AG08395 (cell line): ENCODE results near the gene RYR2.
"Not testable (repeated sequence)": the region's sequence is repeated elsewhere in the genome, so short reads cannot be mapped to it uniquely, and the experiment has no call there.

Experiments used
- DNase-seq: peaks from one replicate; pipeline ENCODE4 v3.0.0; 2012; ENCODE audit warnings: mixed read lengths, low spot score

The RYR2 gene

GRCh38 chr1:237794071-237794470 lies 752.1 kb downstream of the RYR2 start:
- no peak for DNase-seq

GRCh38 chr1:237795558-237795957 lies 753.6 kb downstream of the RYR2 start:
- DNase-seq = no peak

DNA sequence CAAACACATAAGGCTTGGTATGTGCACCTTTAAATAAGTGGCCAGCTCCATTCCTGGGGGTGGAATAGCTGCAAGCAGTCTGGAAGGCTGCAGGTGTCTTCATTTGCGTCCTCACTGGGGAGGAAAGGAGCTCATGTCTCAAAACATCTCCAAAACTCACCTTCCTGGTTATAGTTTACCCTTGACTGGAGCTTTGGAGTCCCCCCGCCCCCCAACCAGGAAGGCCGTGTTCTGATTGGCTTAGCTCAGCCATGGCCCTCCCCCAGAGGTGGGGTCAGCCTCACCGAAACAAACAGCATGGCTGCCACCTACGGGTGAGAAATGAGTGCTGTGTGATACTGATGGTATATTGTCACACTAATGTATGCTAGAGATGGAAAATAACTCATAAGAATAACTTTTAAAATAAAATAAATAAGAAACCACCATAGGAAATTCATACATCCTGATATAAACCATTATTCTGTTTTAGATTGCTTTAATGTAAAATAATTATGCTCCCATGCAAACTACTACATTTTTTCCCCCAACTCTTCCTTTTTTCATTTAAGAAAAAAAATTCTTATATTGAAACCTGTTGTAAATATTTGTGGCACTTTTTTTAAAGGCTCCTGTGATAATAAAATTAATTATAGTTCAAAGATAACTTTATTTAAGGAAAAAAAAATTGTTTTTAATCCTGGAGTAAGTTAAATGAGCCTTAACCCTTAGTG lies 757.9 kb downstream of the RYR2 start:
- DNase-seq = no peak

GRCh38 chr1:237804516-237804915 lies 762.5 kb downstream of the RYR2 start:
- no peak for DNase-seq

- no peak for DNase-seq
Measured at GRCh38 chr1:237809099-237809498, 767.1 kb downstream of the RYR2 start.

DNA sequence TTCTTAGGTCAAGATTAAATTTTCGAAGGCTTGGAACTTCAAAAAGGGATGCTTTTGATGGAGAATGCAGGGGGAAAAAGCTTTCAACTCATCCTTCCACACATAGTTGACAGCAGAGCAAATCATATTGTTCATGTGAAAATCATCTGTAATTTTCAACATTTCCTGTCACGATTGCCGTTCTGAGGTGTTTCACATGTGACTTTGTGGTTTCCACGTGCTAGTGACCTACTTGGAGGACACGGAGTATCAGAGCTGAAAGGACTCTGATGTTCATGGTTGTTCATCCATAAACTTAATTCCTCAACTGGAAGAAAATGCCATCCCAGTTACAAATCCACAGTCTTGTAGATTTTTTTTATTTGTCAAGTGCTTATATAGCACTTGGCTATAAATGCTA lies 769.6 kb downstream of the RYR2 start:
- DNase-seq = no peak

DNA sequence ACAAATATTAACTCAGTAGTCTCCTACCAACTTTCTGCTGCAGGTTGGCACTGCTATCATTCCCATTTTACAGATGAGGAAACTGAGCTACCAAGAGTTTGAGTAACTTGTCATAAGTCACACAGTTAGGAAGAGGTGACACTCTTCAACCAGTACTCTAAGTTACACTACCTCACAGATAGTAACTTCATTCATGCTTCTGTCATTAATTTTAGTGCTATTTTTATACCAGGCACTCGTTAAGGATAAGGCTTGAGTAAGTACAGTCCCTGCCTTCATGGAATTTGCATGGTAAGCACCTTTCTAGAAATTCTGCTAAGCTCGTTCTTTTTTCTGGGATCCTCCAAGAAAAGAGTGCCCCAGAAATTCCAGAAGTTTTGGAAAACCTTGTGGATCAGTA lies 770.1 kb downstream of the RYR2 start:
- no peak for DNase-seq

DNA sequence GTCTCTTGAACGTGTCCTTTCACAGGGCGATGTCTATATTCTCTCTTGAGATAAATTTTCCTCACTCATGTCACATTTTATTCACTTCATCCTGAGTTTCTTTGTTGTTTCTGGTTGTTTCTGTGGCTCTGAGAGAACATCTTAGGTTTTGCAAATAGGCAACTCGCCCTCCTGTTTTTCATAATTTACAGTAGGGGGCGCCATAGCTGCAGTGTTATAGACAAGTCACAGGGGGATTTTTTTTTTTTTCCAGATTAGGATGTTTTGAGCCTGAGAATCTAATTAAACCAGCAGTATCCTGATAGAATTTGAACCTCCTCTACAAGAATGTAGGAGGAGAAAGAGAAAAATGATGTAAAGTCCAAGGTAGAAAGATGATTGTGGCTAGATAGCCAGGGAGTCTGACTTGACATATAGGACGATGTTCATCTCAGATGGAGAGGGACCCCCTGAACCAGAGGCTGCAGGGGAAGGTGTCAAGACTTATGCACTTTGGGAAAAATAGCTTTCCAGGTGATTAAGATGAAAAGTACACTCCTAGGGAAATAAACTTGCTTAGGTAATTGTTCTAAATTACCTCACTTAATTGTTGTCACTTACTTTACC lies 772.4 kb downstream of the RYR2 start:
- DNase-seq = no peak

DNA sequence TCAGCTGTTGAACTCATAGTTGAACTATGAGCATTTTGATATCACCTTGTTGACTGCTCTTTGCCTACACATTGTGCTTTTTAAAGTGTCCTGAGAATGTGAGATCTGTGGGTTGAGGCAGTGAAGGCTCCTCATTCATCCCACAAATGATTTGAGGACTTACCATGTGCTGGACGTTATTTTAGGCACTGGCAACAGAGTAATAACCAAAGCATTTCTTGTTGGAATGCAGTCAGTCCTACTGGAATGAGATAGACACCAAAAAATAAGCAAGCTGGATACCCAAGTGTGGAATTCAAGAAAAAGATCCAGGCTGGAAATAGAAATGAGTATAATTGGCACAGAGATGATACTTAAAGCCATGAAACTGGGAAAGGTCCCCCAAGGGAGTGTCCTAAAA lies 775.3 kb downstream of the RYR2 start:
- no peak for DNase-seq

- DNase-seq = not testable (repeated sequence)
Measured at GRCh38 chr1:237820634-237821033, 778.6 kb downstream of the RYR2 start.

DNA sequence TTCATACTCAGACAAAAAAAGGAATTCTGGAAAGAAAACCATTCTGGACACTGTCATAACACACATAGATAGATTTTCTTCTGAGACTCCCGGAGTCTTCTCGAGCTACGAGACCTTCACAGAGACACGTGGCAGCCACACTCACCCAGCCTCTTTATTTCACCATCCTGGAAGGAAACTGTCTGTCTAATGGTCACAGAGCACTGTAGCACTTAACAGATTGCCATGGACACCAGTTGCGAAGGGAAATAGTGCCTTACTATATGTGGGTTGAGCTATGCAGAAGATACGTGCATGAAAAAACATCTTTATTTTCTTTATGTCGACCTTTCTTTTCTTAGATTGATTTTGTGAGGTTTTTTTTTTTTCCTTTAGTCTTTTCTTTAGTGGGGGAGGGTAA lies 790.9 kb downstream of the RYR2 start:
- no peak for DNase-seq

GRCh38 chr1:237834048-237834447 lies 792.1 kb downstream of the RYR2 start:
- no peak for DNase-seq

DNA sequence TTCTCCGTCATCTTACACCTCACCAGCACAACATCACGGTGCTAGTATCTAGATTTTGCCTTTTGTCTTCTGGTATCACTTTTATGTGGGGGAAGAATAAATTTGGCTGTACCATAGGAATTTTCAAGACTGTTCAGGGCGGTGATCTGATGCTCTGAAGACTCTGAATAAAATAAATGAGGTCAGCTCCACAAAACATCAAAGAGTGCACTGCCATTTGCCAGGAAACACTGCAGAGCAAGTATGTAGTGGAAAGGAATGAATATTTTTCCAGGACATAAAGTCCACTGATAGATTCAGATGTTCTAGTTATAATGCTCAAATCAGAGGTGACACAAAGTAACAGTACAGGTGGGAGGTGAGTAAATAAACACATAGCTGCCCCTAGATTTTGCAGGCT lies 792.5 kb downstream of the RYR2 start:
- no peak for DNase-seq

- no peak for DNase-seq
Measured at GRCh38 chr1:237838320-237838719, 796.3 kb downstream of the RYR2 start.

DNA sequence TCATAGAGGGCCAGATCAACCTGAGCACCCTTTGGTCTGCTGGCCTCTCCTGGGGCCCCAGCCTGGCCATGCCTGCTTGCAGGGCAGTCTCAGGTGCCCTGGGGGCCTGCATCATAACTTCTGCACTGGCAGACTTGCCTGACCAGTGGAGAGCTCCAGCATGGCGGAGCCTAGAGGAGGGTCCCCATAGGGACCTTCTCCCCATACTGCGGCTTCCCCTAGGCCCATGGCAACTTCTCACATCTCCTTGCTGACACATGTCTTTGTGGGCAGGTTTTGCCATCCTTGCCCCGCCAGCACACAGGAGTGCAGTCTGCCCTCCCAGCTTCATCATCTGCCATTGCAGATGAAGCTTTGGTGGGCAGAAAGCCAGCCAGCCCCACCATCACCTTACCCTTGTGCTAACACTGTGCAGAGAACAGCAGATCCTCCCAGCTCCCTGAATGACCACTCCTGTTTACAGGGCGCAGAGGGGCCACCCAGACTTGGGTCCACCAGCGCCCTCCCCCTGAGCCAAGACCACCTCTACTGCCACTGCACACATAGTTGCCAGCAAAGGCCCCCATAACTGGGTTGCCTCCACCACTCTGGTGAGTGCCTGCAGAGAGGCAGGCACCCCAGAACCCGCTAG lies 797.0 kb downstream of the RYR2 start:
- DNase-seq = no peak

DNA sequence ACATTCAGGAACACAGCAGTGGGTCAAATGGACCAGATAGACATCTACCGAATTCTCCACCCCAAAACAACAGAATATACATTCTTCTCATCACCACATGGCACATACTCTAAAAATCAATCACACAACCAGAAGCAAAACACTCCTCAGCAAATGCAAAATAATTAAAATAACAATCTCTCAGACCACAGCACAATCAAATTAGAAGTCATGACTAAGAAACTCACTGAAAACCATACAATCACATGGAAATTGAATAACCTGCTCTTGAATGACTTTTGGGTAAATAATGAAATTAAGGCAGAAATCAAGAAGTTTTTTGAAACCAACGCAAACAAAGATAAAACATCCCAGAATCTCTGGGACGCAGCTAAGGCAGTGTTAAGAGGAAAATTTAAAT lies 799.5 kb downstream of the RYR2 start:
- no peak for DNase-seq

DNA sequence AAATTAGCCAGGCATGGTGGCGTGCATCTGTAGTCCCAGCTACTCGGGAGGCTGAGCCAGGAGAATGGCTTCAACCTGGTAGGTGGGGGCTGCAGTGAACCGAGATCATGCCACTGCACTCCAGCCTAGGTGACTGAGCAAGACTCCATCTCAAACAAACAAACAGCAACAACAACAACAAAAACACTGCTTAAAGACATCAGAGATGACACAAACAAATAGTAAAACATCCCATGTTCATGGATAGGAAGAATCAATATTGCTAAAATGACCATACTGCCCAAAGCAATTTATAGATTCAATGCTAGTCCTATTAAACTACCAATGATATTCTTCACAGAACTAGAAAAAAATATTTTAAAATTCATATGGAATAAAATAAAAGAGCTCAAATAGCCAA lies 801.5 kb downstream of the RYR2 start:
- not testable (repeated sequence) for DNase-seq

GRCh38 chr1:237851210-237851845 lies 809.3 kb downstream of the RYR2 start:
- no peak for DNase-seq

DNA sequence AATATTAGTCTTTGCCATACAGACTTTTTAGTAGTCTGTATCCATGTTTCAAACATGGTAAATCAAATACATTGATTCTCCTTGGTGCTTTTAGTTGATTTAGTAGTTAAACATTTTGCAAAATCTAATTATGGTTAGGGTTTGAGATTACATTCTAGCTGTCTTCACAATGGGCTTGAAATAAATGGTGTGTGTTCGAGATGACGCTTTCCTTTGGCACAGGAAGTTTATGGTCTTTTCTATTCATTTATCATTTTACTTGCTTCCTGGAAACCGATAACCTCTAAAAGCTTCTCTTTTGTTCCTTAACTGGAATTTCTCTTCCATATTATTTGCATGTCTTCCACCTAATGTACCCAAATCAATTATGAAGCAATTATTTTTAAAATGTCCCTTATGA lies 810.4 kb downstream of the RYR2 start:
- no peak for DNase-seq

DNA sequence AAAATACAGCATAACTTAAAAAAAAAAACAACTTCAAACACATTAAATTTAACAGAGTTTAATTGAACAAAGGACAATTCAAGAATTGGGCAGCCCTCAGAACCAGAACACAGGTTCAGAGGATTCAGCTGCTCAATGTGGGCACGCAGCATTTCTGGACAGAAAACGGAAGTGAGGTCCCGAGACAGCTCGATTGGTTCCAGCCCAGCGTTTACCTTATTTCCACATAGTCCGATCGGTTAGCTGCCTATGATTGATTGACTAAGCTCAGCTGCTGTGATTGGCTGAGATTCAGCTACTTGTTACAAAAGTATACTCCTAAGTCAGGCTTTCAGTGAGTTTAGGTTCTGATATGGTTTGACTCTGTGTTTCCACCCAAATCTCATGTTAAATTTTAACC lies 815.5 kb downstream of the RYR2 start:
- no peak for DNase-seq

DNA sequence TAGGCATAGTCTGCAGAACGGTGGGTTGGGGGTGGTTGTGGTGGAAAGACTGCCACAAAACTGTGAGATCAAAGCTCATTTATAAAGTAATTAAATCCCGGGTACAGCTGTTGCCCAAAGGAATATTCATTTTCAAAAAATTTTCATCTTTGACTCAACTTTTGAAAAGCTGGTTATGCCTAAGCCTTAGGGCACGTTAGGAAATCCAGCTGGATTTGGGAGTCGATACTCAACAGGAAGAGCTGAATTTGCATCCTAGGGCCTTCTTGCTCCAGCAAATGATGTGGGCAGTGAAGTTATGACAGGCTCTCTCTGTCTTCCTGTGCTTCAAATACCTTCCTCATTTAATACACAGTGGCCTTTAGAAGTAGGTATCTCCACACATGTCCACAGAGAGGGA lies 817.0 kb downstream of the RYR2 start:
- no peak for DNase-seq

DNA sequence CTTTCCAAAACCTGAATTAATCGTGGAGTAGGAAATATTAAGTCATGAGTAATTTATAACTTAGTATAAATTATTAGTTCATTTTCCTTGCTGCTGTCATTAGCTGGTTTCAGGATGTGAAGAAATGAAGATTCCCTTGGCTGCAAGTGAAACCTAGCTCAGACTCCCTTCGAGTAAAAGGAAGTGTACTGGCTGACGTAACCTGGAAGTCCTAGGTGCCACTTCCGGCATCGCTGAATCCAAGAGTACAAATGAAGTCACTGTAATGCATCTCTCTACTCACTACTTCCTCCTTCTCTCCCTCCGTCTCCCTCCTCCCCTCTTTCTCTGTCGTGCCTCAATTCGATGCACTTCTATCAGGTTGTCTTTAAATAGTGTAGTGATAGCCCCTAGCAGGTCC lies 820.0 kb downstream of the RYR2 start:
- no peak for DNase-seq

DNA sequence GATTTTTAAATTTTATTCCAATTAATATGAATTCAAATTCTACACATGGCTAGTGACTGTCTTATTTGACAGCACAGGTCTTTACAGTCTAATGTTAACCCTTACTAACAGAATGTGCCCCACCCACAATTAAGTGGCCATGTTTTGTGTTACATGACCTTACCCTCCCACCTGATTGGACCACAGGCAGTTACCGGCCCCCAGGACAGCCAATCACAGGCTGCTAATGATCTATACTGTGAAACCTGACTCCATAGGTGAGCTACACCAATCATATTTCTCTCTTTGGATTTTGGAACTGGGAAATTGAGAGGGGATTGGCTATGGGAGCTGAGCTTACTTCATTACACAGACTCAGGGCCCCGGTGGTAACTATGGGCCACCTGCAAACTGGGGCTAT lies 821.2 kb downstream of the RYR2 start:
- no peak for DNase-seq
